ENCODE measurements around the gene FAM168A. TPM values are rescaled to one million over a fixed set of nuclear protein-coding genes. Genes with fewer than 3 reads are reported as not detected.

FAM168A gene
- total RNA-seq, 4 donors from 2014 or later: 10.7 to 28.1 (median 20.5) TPM

DNA sequence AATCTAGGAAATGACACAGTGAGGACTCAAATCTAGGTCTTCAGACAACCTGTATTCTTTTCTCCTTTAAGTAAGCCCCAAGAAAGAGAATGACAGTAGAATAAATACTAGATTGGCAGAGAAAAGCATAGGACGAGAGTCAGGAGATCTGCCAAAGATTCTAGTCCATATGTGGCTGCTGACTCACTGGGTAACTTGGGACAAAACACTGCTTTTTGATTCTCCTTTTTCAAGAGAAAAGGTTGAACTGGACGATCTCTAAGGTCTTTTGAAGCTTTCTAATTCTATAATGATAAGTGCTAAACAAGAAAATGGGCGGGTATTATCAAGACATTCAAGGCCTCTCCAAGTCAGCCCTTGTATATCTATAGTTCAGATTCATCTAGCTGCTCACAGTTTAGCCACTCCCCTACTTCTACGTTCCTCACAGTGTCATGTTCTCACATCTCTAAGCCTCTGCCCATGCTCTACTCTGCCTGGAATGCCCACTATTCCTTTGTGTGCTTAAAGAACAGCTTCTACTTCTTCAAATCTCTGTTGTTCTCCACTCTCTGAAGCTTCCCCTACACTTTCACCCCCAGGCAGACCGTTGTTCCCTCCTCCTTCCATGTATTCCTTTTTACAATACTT, 168.7 kb downstream of the FAM168A start:
- no peak for DNase-seq (ENCODE audit: low spot score in 2 of 2)
- TF ChIP-seq, protein P1, sequence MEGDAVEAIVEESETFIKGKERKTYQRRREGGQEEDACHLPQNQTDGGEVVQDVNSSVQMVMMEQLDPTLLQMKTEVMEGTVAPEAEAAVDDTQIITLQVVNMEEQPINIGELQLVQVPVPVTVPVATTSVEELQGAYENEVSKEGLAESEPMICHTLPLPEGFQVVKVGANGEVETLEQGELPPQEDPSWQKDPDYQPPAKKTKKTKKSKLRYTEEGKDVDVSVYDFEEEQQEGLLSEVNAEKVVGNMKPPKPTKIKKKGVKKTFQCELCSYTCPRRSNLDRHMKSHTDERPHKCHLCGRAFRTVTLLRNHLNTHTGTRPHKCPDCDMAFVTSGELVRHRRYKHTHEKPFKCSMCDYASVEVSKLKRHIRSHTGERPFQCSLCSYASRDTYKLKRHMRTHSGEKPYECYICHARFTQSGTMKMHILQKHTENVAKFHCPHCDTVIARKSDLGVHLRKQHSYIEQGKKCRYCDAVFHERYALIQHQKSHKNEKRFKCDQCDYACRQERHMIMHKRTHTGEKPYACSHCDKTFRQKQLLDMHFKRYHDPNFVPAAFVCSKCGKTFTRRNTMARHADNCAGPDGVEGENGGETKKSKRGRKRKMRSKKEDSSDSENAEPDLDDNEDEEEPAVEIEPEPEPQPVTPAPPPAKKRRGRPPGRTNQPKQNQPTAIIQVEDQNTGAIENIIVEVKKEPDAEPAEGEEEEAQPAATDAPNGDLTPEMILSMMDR (IDR thresholded peaks at IDR 0.05): no peak
- 80 to 83% methylated on average over 5 of the region's 5 CpGs for WGBS, 2 donors
- H3K4me3 ChIP-seq (ENCODE audit: low read depth, poor library complexity, severe bottlenecking): no peak overlapping the region
- intact Hi-C loops (cut with DNase I; ENCODE audit: low total_unique reads): no loop called here

DNA sequence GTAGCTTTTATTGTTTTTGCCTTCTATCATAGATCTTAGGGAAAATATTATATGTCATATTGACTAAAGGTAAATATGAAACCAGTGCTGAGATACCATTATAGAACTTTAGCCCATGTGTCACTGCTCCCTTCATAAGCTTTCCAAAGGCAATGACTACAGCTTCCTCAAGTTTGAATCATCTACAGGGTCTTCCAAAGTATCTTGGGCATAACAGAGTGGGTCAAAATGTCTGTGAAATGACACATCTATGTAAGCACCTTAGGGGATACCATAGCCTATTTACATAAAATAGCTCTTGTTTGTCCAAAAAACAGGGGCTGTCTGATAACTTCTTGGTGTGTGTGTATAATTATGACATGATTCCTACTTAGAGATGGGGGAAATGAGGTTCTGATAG, 169.2 kb downstream of the FAM168A start:
- no peak overlapping the region for H3K4me3 ChIP-seq (ENCODE audit: low read depth, poor library complexity, severe bottlenecking)
- DNase-seq (ENCODE audit: low spot score in 2 of 2): no peak
- TF ChIP-seq POLR2A (IDR thresholded peaks at IDR 0.05): no peak
- TF ChIP-seq, protein P1 (IDR thresholded peaks at IDR 0.05): no peak
- intact Hi-C loops (cut with DNase I; ENCODE audit: low total_unique reads): no loop called here

GRCh38 chr11:73428227-73428626, 169.7 kb downstream of the FAM168A start:
- no peak overlapping the region for H3K4me3 ChIP-seq (ENCODE audit: low read depth, poor library complexity, severe bottlenecking)
- no peak for TF ChIP-seq POLR2A (IDR thresholded peaks at IDR 0.05)
- TF ChIP-seq, protein P1 (IDR thresholded peaks at IDR 0.05): no peak
- intact Hi-C loops (cut with DNase I; ENCODE audit: low total_unique reads): no loop called here
- no peak for DNase-seq (ENCODE audit: low spot score in 2 of 2)

- intact Hi-C loops (cut with DNase I; ENCODE audit: low total_unique reads): no loop called here
- DNase-seq (ENCODE audit: low spot score in 2 of 2): no peak
- 81 to 88% methylated on average over 2 of the region's 2 CpGs for WGBS, 2 donors
- no peak for TF ChIP-seq POLR2A (IDR thresholded peaks at IDR 0.05)
- TF ChIP-seq, protein P1 (IDR thresholded peaks at IDR 0.05): no peak
- no peak overlapping the region for H3K4me3 ChIP-seq (ENCODE audit: low read depth, poor library complexity, severe bottlenecking)
Observed at GRCh38 chr11:73426219-73426850, 171.6 kb downstream of the FAM168A start.

GRCh38 chr11:73425108-73425507, 172.8 kb downstream of the FAM168A start:
- 80 to 85% methylated on average over 1 of the region's 1 CpG for WGBS, 2 donors
- intact Hi-C loops (cut with DNase I; ENCODE audit: low total_unique reads): no loop called here
- H3K4me3 ChIP-seq (ENCODE audit: low read depth, poor library complexity, severe bottlenecking): no peak overlapping the region
- TF ChIP-seq, protein P1 (IDR thresholded peaks at IDR 0.05): no peak
- no peak for TF ChIP-seq POLR2A (IDR thresholded peaks at IDR 0.05)
- DNase-seq (ENCODE audit: low spot score in 2 of 2): no peak

DNA sequence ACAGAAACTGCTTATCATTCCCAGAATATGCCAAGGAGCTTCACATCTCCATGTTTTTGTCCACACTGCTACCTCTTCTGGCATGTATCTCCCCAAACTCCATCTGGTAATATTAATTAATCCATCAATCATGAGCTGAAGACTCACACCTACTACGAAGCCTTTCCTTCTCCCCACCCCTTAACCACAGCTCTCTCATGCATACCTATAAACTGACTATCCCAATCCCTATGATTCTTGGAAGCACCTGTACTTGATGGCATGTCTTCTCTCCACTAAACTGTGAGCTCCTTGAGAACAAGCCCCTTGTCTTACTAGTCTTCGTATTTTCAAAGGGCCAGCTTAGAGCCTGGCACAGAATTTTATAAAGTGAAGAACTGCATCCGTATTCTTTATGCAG, 174.4 kb downstream of the FAM168A start:
- intact Hi-C loops (cut with DNase I; ENCODE audit: low total_unique reads): no loop called here
- DNase-seq (ENCODE audit: low spot score in 2 of 2): no peak
- 88 to 89% methylated on average over 3 of the region's 3 CpGs for WGBS, 2 donors
- H3K4me3 ChIP-seq (ENCODE audit: low read depth, poor library complexity, severe bottlenecking): no peak overlapping the region
- TF ChIP-seq, protein P1 (IDR thresholded peaks at IDR 0.05): no peak
- no peak for TF ChIP-seq POLR2A (IDR thresholded peaks at IDR 0.05)

All from lower leg skin (tissue), 4 donors.